IgD-negative memory B cell (primary cell): ENCODE measurements around the gene OR52D1. TPM values are rescaled to one million over a fixed set of nuclear protein-coding genes. Genes with fewer than 3 reads are reported as not detected.

Source experiments
- H3K27ac Mint-ChIP-seq, 3 donors: one replicate each; pipeline ENCODE4 v1.8.0; 2020 to 2022; ENCODE audit warnings: mild to moderate bottlenecking in 3 of 3, mixed read lengths in 3 of 3, moderate library complexity in 1 of 3
- H3K27me3 Mint-ChIP-seq: one replicate; pipeline ENCODE4 v1.8.0; 2021; ENCODE audit warnings: mixed read lengths
- H3K36me3 Mint-ChIP-seq: one replicate; pipeline ENCODE4 v1.8.0; 2020; ENCODE audit warnings: mild to moderate bottlenecking, mixed read lengths
- H3K4me1 Mint-ChIP-seq, 3 donors: one replicate each; pipeline ENCODE4 v1.8.0; 2020 to 2022; ENCODE audit warnings: mixed read lengths in 3 of 3, mild to moderate bottlenecking in 1 of 3
- H3K4me3 Mint-ChIP-seq, 4 donors: one replicate each; pipeline ENCODE4 v1.8.0; 2020 to 2022; ENCODE audit warnings: mild to moderate bottlenecking in 4 of 4, mixed read lengths in 4 of 4, moderate library complexity in 3 of 4
- H3K9me3 Mint-ChIP-seq, 3 donors: one replicate each; pipeline ENCODE4 v1.8.0; 2020 to 2021; ENCODE audit warnings: mixed read lengths in 3 of 3, mild to moderate bottlenecking in 1 of 3
- polyA plus RNA-seq: library from polyadenylated mRNA; unstranded; fragments of 300-500 nt; fragmentation: Illumina TruSeq; gene quantifications from one replicate; pipeline ENCODE4 v1.2.3, GENCODE V29; 2021

OR52D1 gene
- polyA plus RNA-seq, 1 donor from 2014 or later: not detected

GRCh38 chr11:5504403-5504921 lies 16.0 kb downstream of the OR52D1 start:
- peaks cover 1% of the 10 kb centered on the region for H3K27me3 Mint-ChIP-seq
- H3K4me1 Mint-ChIP-seq: no peaks in the 10 kb centered on the region
- H3K36me3 Mint-ChIP-seq: no peaks in the 10 kb centered on the region
- no peak overlapping the region for H3K27ac Mint-ChIP-seq
- no peaks in the 10 kb centered on the region for H3K9me3 Mint-ChIP-seq
- H3K4me3 Mint-ChIP-seq: no peak overlapping the region

- H3K36me3 Mint-ChIP-seq: no peaks in the 10 kb centered on the region
- H3K4me3 Mint-ChIP-seq: no peak overlapping the region
- no peak overlapping the region for H3K27ac Mint-ChIP-seq
- H3K27me3 Mint-ChIP-seq: peaks cover 1% of the 10 kb centered on the region
- no peaks in the 10 kb centered on the region for H3K4me1 Mint-ChIP-seq
- H3K9me3 Mint-ChIP-seq: no peaks in the 10 kb centered on the region
These were observed 17.0 kb downstream of the OR52D1 start for GRCh38 chr11:5505363-5506048.

GRCh38 chr11:5507177-5507932 lies 18.9 kb downstream of the OR52D1 start:
- H3K4me1 Mint-ChIP-seq: no peaks in the 10 kb centered on the region
- H3K27ac Mint-ChIP-seq: no peak overlapping the region
- no peak overlapping the region for H3K4me3 Mint-ChIP-seq
- H3K27me3 Mint-ChIP-seq: no peaks in the 10 kb centered on the region
- no peaks in the 10 kb centered on the region for H3K36me3 Mint-ChIP-seq
- H3K9me3 Mint-ChIP-seq: no peaks in the 10 kb centered on the region

GRCh38 chr11:5507933-5508305 lies 19.4 kb downstream of the OR52D1 start:
- Mint-ChIP-seq H3K36me3 (no peaks in the 10 kb centered on the region), H3K27me3 (no peaks in the 10 kb centered on the region), H3K9me3 (no peaks in the 10 kb centered on the region), H3K4me1 (no peaks in the 10 kb centered on the region), H3K4me3 (no peak overlapping the region), H3K27ac (no peak overlapping the region)

DNA sequence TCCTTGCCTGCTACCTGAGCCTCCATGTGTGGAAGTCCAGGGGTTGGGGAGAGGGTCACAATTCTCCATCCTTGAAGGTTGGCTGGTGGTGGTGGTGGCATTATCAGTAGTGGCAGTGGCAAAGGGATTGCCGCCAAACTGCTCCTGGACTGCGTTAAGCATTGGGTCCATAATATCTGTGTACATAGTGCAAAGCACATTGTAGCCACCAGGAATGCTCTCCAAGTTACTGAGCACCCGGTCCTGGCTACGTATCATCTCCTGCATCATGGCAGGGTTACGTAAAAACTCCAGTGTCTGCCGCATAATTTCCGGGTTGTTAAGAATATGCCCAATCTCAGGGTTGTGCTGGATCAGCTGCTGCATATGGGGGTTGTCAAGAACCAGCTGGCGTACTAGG lies 20.1 kb downstream of the OR52D1 start:
- Mint-ChIP-seq H3K9me3 (no peaks in the 10 kb centered on the region), H3K36me3 (no peaks in the 10 kb centered on the region), H3K27me3 (no peaks in the 10 kb centered on the region), H3K4me1 (no peaks in the 10 kb centered on the region), H3K27ac (peak overlapping the region in 1 of 3 donors; percentile 21), H3K4me3 (no peak overlapping the region)

DNA sequence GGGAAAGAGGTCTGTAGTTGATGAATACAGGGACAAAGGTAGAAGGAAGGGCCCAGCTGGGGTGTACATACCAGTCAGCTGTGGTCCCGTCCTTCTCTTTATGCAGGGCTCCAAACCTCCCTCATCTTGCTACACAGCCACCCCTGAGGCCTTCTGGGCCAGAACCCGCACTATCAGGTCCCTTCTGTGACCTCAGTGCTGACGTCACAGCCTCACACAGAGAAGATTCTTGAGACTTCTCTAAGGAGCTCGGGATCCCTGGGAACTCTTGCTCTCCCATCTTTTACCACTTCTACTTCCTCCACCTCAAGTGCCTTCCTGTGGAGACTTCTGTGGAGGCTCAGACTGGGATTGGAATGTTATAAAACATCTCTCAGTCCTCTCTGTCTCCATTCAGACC lies 21.3 kb downstream of the OR52D1 start, which contains the start of gene UBQLN3:
Gene UBQLN3, minus strand, starts transcription at position 155 of the 400 bp plus-strand sequence. CDS start 399 bp downstream, outside the sequence.
- H3K4me3 Mint-ChIP-seq: no peak within 1 kb of the TSS
- peak within 1 kb of the TSS in 1 of 3 donors; percentile 21 for H3K27ac Mint-ChIP-seq
- H3K27me3 Mint-ChIP-seq: no peaks in the 10 kb centered on the region
- H3K9me3 Mint-ChIP-seq: no peaks in the 10 kb centered on the region
- H3K36me3 Mint-ChIP-seq: no peaks in the 10 kb centered on the region
- no peaks in the 10 kb centered on the region for H3K4me1 Mint-ChIP-seq

DNA sequence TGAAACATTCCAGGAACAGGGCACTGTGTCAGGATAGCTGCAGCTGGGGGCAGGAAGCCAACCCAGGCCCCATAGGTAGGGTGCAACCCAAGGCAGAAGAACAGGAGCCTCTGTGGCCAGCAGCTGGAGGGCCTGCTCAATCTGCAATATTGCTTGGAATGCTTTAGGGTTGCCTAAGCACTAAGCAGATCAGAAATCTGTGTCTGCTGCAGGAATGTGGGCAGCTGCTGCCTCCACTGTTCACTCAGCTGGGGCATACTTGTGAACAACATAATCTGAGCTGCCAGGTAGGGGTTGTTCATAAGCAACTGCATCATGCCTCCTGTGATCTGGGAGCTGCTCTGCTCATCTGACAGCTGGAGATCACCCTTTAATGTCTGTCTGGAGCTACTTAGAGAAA lies 26.4 kb downstream of the OR52D1 start:
- Mint-ChIP-seq H3K4me1 (no peaks in the 10 kb centered on the region), H3K36me3 (no peaks in the 10 kb centered on the region), H3K9me3 (no peaks in the 10 kb centered on the region), H3K4me3 (no peak overlapping the region), H3K27ac (no peak overlapping the region), H3K27me3 (no peaks in the 10 kb centered on the region)

DNA sequence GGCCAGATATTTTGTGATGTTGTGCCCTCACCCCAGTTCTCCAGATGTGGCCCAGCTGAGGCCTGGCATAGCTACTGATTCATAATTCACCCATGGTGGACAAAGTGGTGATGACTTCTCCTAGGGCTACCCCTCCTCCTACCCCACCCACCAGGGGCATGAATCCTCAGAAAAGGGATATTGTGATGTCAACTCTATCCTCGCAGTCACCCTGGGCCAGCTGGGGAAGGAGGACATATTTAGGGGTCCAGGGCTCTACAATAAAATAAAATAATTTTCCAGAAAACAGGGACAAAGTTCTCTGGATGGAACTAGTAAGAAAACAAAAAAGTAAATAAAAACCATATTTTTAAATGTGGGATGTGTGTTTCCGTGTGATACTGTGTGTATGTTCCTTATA lies 28.1 kb downstream of the OR52D1 start, which contains the start of gene UBQLNL:
Gene UBQLNL, minus strand, starts transcription at position 101 of the 400 bp plus-strand sequence. CDS start 258 bp downstream, outside the sequence.
- no peaks in the 10 kb centered on the region for H3K27me3 Mint-ChIP-seq
- no peaks in the 10 kb centered on the region for H3K4me1 Mint-ChIP-seq
- H3K36me3 Mint-ChIP-seq: no peaks in the 10 kb centered on the region
- no peak within 1 kb of the TSS for H3K27ac Mint-ChIP-seq
- H3K4me3 Mint-ChIP-seq: no peak within 1 kb of the TSS
- H3K9me3 Mint-ChIP-seq: no peaks in the 10 kb centered on the region

DNA sequence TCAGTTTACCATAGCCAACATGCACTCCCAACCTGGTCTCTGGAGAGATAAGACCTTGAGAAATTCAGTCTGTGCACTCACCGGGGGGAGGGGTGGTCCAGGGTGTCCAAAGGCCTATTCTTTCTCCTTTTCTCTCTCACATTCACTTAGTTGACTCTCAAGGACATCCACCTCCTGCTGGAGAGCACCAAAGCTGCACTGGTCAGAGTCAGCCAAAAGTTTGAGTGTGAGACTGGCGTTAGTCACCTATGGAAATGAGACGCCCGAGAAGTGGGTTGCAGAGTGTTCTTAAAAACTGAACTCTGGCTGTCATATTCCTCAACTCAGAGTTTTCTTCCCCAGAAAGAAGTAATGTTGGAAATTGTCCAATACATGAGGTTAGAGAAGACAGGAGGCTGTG lies 33.1 kb downstream of the OR52D1 start:
- peaks cover 4% of the 10 kb centered on the region for H3K36me3 Mint-ChIP-seq
- no peak overlapping the region for H3K27ac Mint-ChIP-seq
- no peak overlapping the region for H3K4me3 Mint-ChIP-seq
- H3K27me3 Mint-ChIP-seq: peaks cover 1% of the 10 kb centered on the region
- H3K9me3 Mint-ChIP-seq: no peaks in the 10 kb centered on the region
- H3K4me1 Mint-ChIP-seq: no peaks in the 10 kb centered on the region

GRCh38 chr11:5522308-5522707 lies 33.8 kb downstream of the OR52D1 start:
- H3K4me1 Mint-ChIP-seq: no peaks in the 10 kb centered on the region
- no peaks in the 10 kb centered on the region for H3K9me3 Mint-ChIP-seq
- H3K4me3 Mint-ChIP-seq: no peak overlapping the region
- H3K27me3 Mint-ChIP-seq: peaks cover 1% of the 10 kb centered on the region
- no peak overlapping the region for H3K27ac Mint-ChIP-seq
- peaks cover 4% of the 10 kb centered on the region for H3K36me3 Mint-ChIP-seq

DNA sequence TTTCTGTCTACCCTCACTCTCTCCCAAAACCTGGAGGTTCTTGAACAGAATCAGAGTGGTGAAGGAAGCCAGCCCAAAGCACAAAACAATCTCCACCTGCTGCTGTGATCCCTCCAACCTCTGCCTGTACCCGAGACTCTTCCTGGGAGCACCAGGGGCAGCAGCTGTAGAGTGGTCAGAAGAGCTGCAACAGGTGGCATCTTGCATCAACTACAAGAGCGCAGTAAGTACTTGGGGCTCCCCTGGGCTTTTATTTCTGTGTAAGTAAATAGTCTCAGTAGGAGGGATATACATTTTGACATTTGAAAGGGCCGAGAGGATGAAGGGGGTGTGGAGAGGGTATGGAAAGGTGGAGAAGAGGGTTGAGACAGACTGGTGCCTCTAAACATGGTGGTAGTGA lies 36.3 kb downstream of the OR52D1 start:
- H3K27me3 Mint-ChIP-seq: peaks cover 1% of the 10 kb centered on the region
- H3K27ac Mint-ChIP-seq: no peak overlapping the region
- no peak overlapping the region for H3K4me3 Mint-ChIP-seq
- H3K4me1 Mint-ChIP-seq: peaks cover 0 to 1% (median 0%) of the 10 kb centered on the region in 3 donors
- peaks cover 4% of the 10 kb centered on the region for H3K36me3 Mint-ChIP-seq
- no peaks in the 10 kb centered on the region for H3K9me3 Mint-ChIP-seq

DNA sequence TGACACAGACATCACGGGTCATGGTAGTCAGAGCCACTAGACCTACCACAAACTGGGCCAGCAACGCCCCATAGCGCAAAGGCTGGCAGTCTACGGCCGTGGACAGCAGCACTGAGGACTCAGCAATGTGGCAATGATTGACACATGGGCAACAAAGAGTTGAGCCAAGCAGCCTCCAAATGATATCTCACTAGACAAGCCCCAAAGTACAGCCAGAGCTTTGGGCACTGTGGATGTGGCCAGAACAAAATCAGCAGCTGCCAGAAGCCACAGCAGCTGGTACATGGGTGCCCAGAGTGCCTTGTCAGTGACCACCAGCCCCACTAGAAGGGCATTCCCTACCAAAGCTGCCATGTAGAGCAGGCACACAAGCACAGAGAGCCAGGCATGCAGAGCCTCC lies 39.2 kb downstream of the OR52D1 start:
- Mint-ChIP-seq H3K36me3 (peaks cover 6% of the 10 kb centered on the region), H3K27me3 (peaks cover 1% of the 10 kb centered on the region), H3K27ac (no peak overlapping the region), H3K9me3 (no peaks in the 10 kb centered on the region), H3K4me3 (no peak overlapping the region), H3K4me1 (peaks cover 0 to 4% (median 0%) of the 10 kb centered on the region in 3 donors)

GRCh38 chr11:5528495-5528894 lies 40.0 kb downstream of the OR52D1 start:
- H3K27ac Mint-ChIP-seq: no peak overlapping the region
- H3K4me3 Mint-ChIP-seq: no peak overlapping the region
- H3K27me3 Mint-ChIP-seq: peaks cover 1% of the 10 kb centered on the region
- H3K4me1 Mint-ChIP-seq: peaks cover 0 to 4% (median 0%) of the 10 kb centered on the region in 3 donors
- H3K9me3 Mint-ChIP-seq: no peaks in the 10 kb centered on the region
- H3K36me3 Mint-ChIP-seq: peaks cover 6% of the 10 kb centered on the region

- Mint-ChIP-seq H3K27ac (no peak overlapping the region), H3K27me3 (no peaks in the 10 kb centered on the region), H3K4me3 (no peak overlapping the region), H3K9me3 (peaks cover 0 to 1% (median 0%) of the 10 kb centered on the region in 3 donors), H3K36me3 (peaks cover 2% of the 10 kb centered on the region), H3K4me1 (peaks cover 0 to 4% (median 0%) of the 10 kb centered on the region in 3 donors)
These were observed 42.8 kb downstream of the OR52D1 start for GRCh38 chr11:5531053-5531831.

DNA sequence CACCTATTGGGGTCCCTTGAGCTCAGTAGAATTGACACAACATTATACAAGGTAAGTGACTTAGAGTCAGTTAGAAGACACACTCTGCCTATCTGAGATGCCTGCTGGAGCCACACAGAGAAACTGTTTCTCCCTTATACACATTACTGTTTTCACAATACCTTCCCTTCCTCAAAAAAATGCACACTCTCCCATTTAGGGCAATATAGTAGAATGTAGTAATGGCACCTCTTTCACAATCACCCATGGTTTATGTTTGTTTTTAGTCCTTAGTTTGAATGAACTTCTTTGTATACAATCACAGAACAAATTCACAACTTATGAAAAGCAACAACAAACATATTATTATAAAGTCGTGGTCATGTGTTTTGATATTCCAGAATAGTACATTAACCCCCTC lies 45.6 kb downstream of the OR52D1 start:
- Mint-ChIP-seq H3K4me3 (no peak overlapping the region), H3K36me3 (peaks cover 2% of the 10 kb centered on the region), H3K9me3 (peaks cover 0 to 15% (median 3%) of the 10 kb centered on the region in 3 donors), H3K27me3 (no peaks in the 10 kb centered on the region), H3K4me1 (peaks cover 0 to 3% (median 0%) of the 10 kb centered on the region in 3 donors), H3K27ac (no peak overlapping the region)
